GM13977 (cell line): ENCODE results near the gene DPF3.

Experiments used
- DNase-seq: peaks from one replicate; pipeline ENCODE4 v3.0.0; 2012; ENCODE audit warnings: low spot score
- CTCF ChIP-seq: IDR thresholded peaks from 2 replicates; pipeline ENCODE4 v1.5.1; 2012; ENCODE audit warnings: mild to moderate bottlenecking, control low read depth; ENCODE audit not compliant: insufficient read depth; ENCODE audit errors: extremely low read depth, missing control alignments
- in situ Hi-C: fragments of 300-500 bp; cut with MboI; formaldehyde crosslinking; loops from one replicate; pipeline ENCODE4 v1.12.0; 2022; ENCODE audit warnings: low sequenced_read_pairs, low pct_unique_long_range_greater_than_20kb, mixed read lengths, inconsistent platforms; ENCODE audit not compliant: unreplicated experiment

Gene DPF3

GRCh38 chr14:72685456-72685855 lies 208.4 kb downstream of the DPF3 start:
- no peak for DNase-seq
- in situ Hi-C loops, result no loop called here
- no peak for TF ChIP-seq CTCF

GRCh38 chr14:72683787-72684186 lies 210.1 kb downstream of the DPF3 start:
- TF ChIP-seq CTCF, result no peak
- DNase-seq, result no peak
- in situ Hi-C loops, result no loop called here

- in situ Hi-C loops, result no loop called here
- no peak for TF ChIP-seq CTCF
- DNase-seq, result no peak
These were observed 211.7 kb downstream of the DPF3 start for GRCh38 chr14:72682188-72682587.

GRCh38 chr14:72680853-72681640 lies 212.9 kb downstream of the DPF3 start:
- TF ChIP-seq CTCF, result no peak
- no peak for DNase-seq
- in situ Hi-C loops, result no loop called here

GRCh38 chr14:72679536-72680151 lies 214.3 kb downstream of the DPF3 start:
- in situ Hi-C loops, result no loop called here
- DNase-seq, result no peak

GRCh38 chr14:72679141-72679535 lies 214.8 kb downstream of the DPF3 start:
- no peak for DNase-seq
- no peak for TF ChIP-seq CTCF
- in situ Hi-C loops, result no loop called here

More at GRCh38 chr14:72679536-72680151, 214.3 kb downstream of the DPF3 start:
- no peak for TF ChIP-seq CTCF
